NCI-H510A treated with DMSO at 0.1 percent for 48 hours (cell line): ENCODE data around the gene STATH.
"Not testable (repeated sequence)": the region's sequence is repeated elsewhere in the genome, so short reads cannot be mapped to it uniquely, and the experiment has no call there.

ENCODE experiments used
- DNase-seq: peaks from one replicate; lab custom pipeline; 2025; lab: John Stamatoyannopoulos, UW

The STATH gene

GRCh38 chr4:69995526-69996016 is at the start of gene STATH:
TSS of gene STATH (plus strand) at chr4:69995966. CDS start at chr4:69998438, 2,472 bp downstream.
- no peak for DNase-seq

GRCh38 chr4:69951602-69952001 is 44.2 kb upstream of the STATH start:
- no peak for DNase-seq

- DNase-seq: no peak
Measured at GRCh38 chr4:69957209-69957608, 38.6 kb upstream of the STATH start.

- DNase-seq: no peak
Measured at GRCh38 chr4:69965628-69966027, 30.1 kb upstream of the STATH start, which contains the start of gene CSN2. TSS of gene CSN2 (minus strand) at chr4:69965728. CDS start at chr4:69960995, 4,733 bp downstream.

GRCh38 chr4:69970071-69970470 is 25.7 kb upstream of the STATH start:
- DNase-seq: no peak

GRCh38 chr4:69974631-69975030 is 21.1 kb upstream of the STATH start:
- DNase-seq: no peak

GRCh38 chr4:69977582-69977981 is 18.2 kb upstream of the STATH start:
- no peak for DNase-seq

GRCh38 chr4:69984030-69984443 is 11.7 kb upstream of the STATH start:
- peak; percentile 78 for DNase-seq

GRCh38 chr4:69986663-69987062 is 9.1 kb upstream of the STATH start:
- no peak for DNase-seq

- no peak for DNase-seq
Measured at GRCh38 chr4:69991016-69991415, 4.8 kb upstream of the STATH start.

- DNase-seq: no peak
Measured at GRCh38 chr4:69994782-69995181, 984 bp upstream of the STATH start.

- no peak for DNase-seq
Measured at GRCh38 chr4:69999420-69999819, 3.7 kb downstream of the STATH start.

GRCh38 chr4:70000711-70001110 is 4.9 kb downstream of the STATH start:
- no peak for DNase-seq

GRCh38 chr4:70002507-70002906 is 6.7 kb downstream of the STATH start:
- DNase-seq: no peak

- DNase-seq: no peak
Measured at GRCh38 chr4:70008771-70009170, 13.0 kb downstream of the STATH start.

- not testable (repeated sequence) for DNase-seq
Measured at GRCh38 chr4:70019006-70019405, 23.2 kb downstream of the STATH start.

GRCh38 chr4:70023218-70023617 is 27.5 kb downstream of the STATH start:
- DNase-seq: no peak

GRCh38 chr4:70027011-70027410 is 31.2 kb downstream of the STATH start:
- no peak for DNase-seq

GRCh38 chr4:70028159-70028558 is 32.4 kb downstream of the STATH start, which contains the start of gene HTN3:
TSS of gene HTN3 (plus strand) at chr4:70028459. CDS start at chr4:70030741, 2,282 bp downstream.
- not testable (repeated sequence) for DNase-seq

- not testable (repeated sequence) for DNase-seq
Measured at GRCh38 chr4:70037559-70037958, 41.8 kb downstream of the STATH start.

- DNase-seq: not testable (repeated sequence)
Measured at GRCh38 chr4:70039928-70040327, 44.2 kb downstream of the STATH start.

GRCh38 chr4:70041652-70042286 is 46.0 kb downstream of the STATH start:
- DNase-seq: no peak

GRCh38 chr4:70050138-70050537 is 54.4 kb downstream of the STATH start, which contains the start of gene HTN1:
TSS of gene HTN1 (plus strand) at chr4:70050438. CDS start at chr4:70053077, 2,639 bp downstream.
- not testable (repeated sequence) for DNase-seq
